ENCODE measurements around the gene FAM83C. TPM values are rescaled to one million over a fixed set of nuclear protein-coding genes. Genes with fewer than 3 reads are reported as not detected.

The FAM83C gene
- not detected in 2 replicates for total RNA-seq (2011; cell fraction: chromatin; rRNA removed; ENCODE audit: low replicate concordance)
- total RNA-seq (2011; cell fraction: nucleolus; rRNA removed), result not detected in 2 replicates
- not detected in 2 replicates for total RNA-seq (2011; cell fraction: nucleoplasm; rRNA removed)
- total RNA-seq (2014; rRNA removed), result not detected in 2 replicates
- total RNA-seq (2014; rRNA removed; fragmentation: Illumina TruSeq; extraction: Trizol), result not detected in 2 replicates
- not detected in 2 replicates for total RNA-seq (2015; rRNA removed; fragmentation: Illumina TruSeq; extraction: Trizol)
- total RNA-seq (2021), result not detected in 2 replicates
- polyA plus RNA-seq (2011; rRNA removed), result not detected in 2 replicates
- polyA plus RNA-seq (2011; cell fraction: cytosol; rRNA removed), result not detected in 2 replicates
- polyA plus RNA-seq (2011; cell fraction: nucleus; rRNA removed), result 0.04 TPM in 1 of 2 replicates, not detected in the other
- not detected in 2 replicates for polyA plus RNA-seq (2012)
- polyA plus RNA-seq (2014; fragmentation: Illumina TruSeq; extraction: Trizol), result not detected in 2 replicates
- not detected for polyA plus RNA-seq (2014; fragmentation: Nextera tagmentation; extraction: Ambion mirVana)
- not detected in 2 replicates for polyA plus RNA-seq (2014; rRNA removed)
- polyA minus RNA-seq (2011; rRNA and poly(A)+ RNA removed), result not detected in 2 replicates
- polyA minus RNA-seq (2011; cell fraction: cytosol; rRNA and poly(A)+ RNA removed), result not detected in 2 replicates
- not detected in 2 replicates for polyA minus RNA-seq (2011; cell fraction: nucleus; rRNA and poly(A)+ RNA removed)
- not detected for Bru-seq, nascent RNA
- BruChase-seq, experiment 1, labeled RNA remaining after a 2-hour chase, result not detected
- BruChase-seq, experiment 2, labeled RNA remaining after a 6-hour chase, result not detected
- long read RNA-seq, experiment 1, result 0 reads
- long read RNA-seq, experiment 2, result 0 reads
- long read RNA-seq, experiment 3, result 0 reads

GRCh38 chr20:35291654-35292503, at the start of gene FAM83C:
FAM83C (minus strand) TSS chr20:35292425; CDS start chr20:35292304, 121 bp downstream.
- Histone ChIP-seq H3K9me3 (replicated peaks; ENCODE audit: control insufficient read depth, insufficient read depth, low read depth, low read length) (no peaks in the 10 kb centered on the region), H3K79me2 (ENCODE audit: control insufficient read depth, insufficient read depth, low read length) (no peaks in the 10 kb centered on the region), H3K4me2 (ENCODE audit: insufficient read depth, low read length) (no peak within 1 kb of the TSS), H3K27me3 (ENCODE audit: control insufficient read depth in 2 of 2, insufficient read depth in 2 of 2, low read length in 2 of 2) (peaks cover 31 to 56% of the 10 kb centered on the region in 2 experiments), H4K20me1 (replicated peaks; ENCODE audit: control insufficient read depth, insufficient read depth, low read length) (no peaks in the 10 kb centered on the region), H3K27ac (ENCODE audit: extremely low read depth, low read depth, low read length) (no peak within 1 kb of the TSS), H3K4me1 (replicated peaks in 1 of 2; ENCODE audit: control insufficient read depth in 2 of 2, insufficient read depth in 2 of 2, low read length in 2 of 2) (peaks cover 0 to 26% of the 10 kb centered on the region in 2 experiments; a peak in 2 of 5 replicates), H3K9ac (ENCODE audit: insufficient read depth in 1 of 2, low read depth in 2 of 2, low read length in 2 of 2) (no peak within 1 kb of the TSS), H3K9me1 (ENCODE audit: control insufficient read depth, insufficient read depth, low read length) (no peaks in the 10 kb centered on the region), H3K4me3 (no peak within 1 kb of the TSS), H2AFZ (ENCODE audit: low read depth, low read length) (no peak within 1 kb of the TSS), H3K36me3 (ENCODE audit: control insufficient read depth, insufficient read depth, low read length) (no peaks in the 10 kb centered on the region)
- in situ Hi-C loops (cut with MboI) (no loop called here), intact Hi-C loops (cut with micrococcal nuclease) (no loop called here)
- ATAC-seq (no peak), FAIRE-seq (no peak), DNase-seq (ENCODE audit: extremely low read depth in 1 of 4, low spot score in 3 of 4) (no peak)
- CTCF ChIA-PET (ENCODE audit: low intra/inter-chr PET ratio), result no interaction called here
- TF ChIP-seq ZNF165 (CRISPR knock-in tag; IDR thresholded peaks at IDR 0.05; ENCODE audit: borderline replicate concordance), result no peak
- no TSS peak for BruUV-seq (replicated peaks)
- 34% methylated on average over 22 of the region's 40 CpGs for WGBS (ENCODE audit: insufficient coverage, low coverage, missing lambda C conversion rate)
- POLR2A ChIA-PET, result interaction anchor here (1.1 kb wide), 1 partner anchor 17 kb away, joined by 3 read pairs; no protein-coding TSS in a partner anchor
